ENCODE measurements around the gene ZRANB1.

DNA sequence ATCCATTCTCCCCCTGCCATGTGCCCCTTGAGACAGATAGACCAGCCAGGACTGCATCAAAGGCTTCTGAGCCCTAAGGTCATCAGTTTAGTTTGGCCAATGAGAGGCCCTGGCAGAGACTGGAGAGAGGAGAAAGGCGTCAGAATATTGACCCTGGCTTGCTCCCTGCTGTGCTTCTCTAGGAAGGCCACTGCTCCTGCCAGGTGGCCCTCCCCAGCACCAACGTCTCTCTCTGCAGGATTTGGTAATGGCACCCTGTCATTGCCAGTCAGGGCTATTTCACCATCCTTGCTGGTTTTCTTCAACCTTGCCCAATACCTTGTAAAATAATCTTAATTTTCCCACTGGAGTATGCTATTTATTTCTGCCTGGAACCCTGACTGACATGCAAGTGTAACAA is 38.8 kb upstream of the ZRANB1 start:
- TF ChIP-seq, protein P1, sequence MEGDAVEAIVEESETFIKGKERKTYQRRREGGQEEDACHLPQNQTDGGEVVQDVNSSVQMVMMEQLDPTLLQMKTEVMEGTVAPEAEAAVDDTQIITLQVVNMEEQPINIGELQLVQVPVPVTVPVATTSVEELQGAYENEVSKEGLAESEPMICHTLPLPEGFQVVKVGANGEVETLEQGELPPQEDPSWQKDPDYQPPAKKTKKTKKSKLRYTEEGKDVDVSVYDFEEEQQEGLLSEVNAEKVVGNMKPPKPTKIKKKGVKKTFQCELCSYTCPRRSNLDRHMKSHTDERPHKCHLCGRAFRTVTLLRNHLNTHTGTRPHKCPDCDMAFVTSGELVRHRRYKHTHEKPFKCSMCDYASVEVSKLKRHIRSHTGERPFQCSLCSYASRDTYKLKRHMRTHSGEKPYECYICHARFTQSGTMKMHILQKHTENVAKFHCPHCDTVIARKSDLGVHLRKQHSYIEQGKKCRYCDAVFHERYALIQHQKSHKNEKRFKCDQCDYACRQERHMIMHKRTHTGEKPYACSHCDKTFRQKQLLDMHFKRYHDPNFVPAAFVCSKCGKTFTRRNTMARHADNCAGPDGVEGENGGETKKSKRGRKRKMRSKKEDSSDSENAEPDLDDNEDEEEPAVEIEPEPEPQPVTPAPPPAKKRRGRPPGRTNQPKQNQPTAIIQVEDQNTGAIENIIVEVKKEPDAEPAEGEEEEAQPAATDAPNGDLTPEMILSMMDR (IDR thresholded peaks at IDR 0.05), result no peak
- TF ChIP-seq POLR2A (IDR thresholded peaks at IDR 0.05) (no peak), EP300 (IDR thresholded peaks at IDR 0.05) (no peak)
